NAMALWA (cell line): ENCODE results near the gene ETS1.

Source experiments
- DNase-seq: peaks from one replicate; pipeline ENCODE4 v3.0.0-alpha.2; 2015; ENCODE audit warnings: low spot score

ETS1 gene

GRCh38 chr11:128500493-128500892 is 86.9 kb downstream of the ETS1 start:
- no peak for DNase-seq

GRCh38 chr11:128499613-128500253 is 87.6 kb downstream of the ETS1 start:
- no peak for DNase-seq

- no peak for DNase-seq
These were observed 88.6 kb downstream of the ETS1 start for GRCh38 chr11:128498721-128499245.

- DNase-seq, result no peak
These were observed 89.6 kb downstream of the ETS1 start for GRCh38 chr11:128497776-128498095.

- peak; percentile 32 for DNase-seq
These were observed 90.1 kb downstream of the ETS1 start for GRCh38 chr11:128497061-128497775.

- no peak for DNase-seq
These were observed 90.7 kb downstream of the ETS1 start for GRCh38 chr11:128496692-128497060.

GRCh38 chr11:128496249-128496648 is 91.1 kb downstream of the ETS1 start:
- DNase-seq, result no peak

- DNase-seq, result no peak
These were observed 92.7 kb downstream of the ETS1 start for GRCh38 chr11:128494418-128495332.

- no peak for DNase-seq
These were observed 93.8 kb downstream of the ETS1 start for GRCh38 chr11:128493570-128493965.

GRCh38 chr11:128492903-128493569 is 94.3 kb downstream of the ETS1 start:
- DNase-seq, result no peak

GRCh38 chr11:128492461-128492860 is 94.9 kb downstream of the ETS1 start:
- no peak for DNase-seq

- DNase-seq, result no peak
These were observed 96.0 kb downstream of the ETS1 start for GRCh38 chr11:128491195-128491936.

GRCh38 chr11:128490092-128490491 is 97.3 kb downstream of the ETS1 start:
- DNase-seq, result no peak

GRCh38 chr11:128488471-128488870 is 98.9 kb downstream of the ETS1 start:
- no peak for DNase-seq

GRCh38 chr11:128487978-128488377 is 99.4 kb downstream of the ETS1 start:
- DNase-seq, result no peak

- DNase-seq, result no peak
These were observed 103.2 kb downstream of the ETS1 start for GRCh38 chr11:128484172-128484571.

- peak; percentile 59 for DNase-seq
These were observed 104.1 kb downstream of the ETS1 start for GRCh38 chr11:128483211-128483788.

- DNase-seq, result peak; percentile 28
These were observed 104.7 kb downstream of the ETS1 start for GRCh38 chr11:128482512-128483191.

GRCh38 chr11:128482092-128482491 is 105.3 kb downstream of the ETS1 start:
- no peak for DNase-seq

- no peak for DNase-seq
These were observed 106.2 kb downstream of the ETS1 start for GRCh38 chr11:128481135-128481534.
